Mesodermal cell (in vitro differentiated cells): ENCODE measurements around the gene PNKD.
"Not testable (repeated sequence)": the region's sequence is repeated elsewhere in the genome, so short reads cannot be mapped to it uniquely, and the experiment has no call there.

Experiments used
- H3K27ac ChIP-seq: 2 replicates; pipeline ENCODE4 v1.7.0; 2013; ENCODE audit warnings: mild to moderate bottlenecking, low read depth, low read length, moderate library complexity; ENCODE audit not compliant: severe bottlenecking
- H3K36me3 ChIP-seq: 2 replicates; pipeline ENCODE4 v1.7.1; 2013; ENCODE audit warnings: mild to moderate bottlenecking, low read length, moderate library complexity; ENCODE audit not compliant: control insufficient read depth, insufficient read depth
- H3K4me1 ChIP-seq: one replicate; pipeline ENCODE4 v1.7.1; 2013; ENCODE audit warnings: mild to moderate bottlenecking, low read length; ENCODE audit not compliant: insufficient read depth, control insufficient read depth, poor library complexity, severe bottlenecking
- H3K4me3 ChIP-seq: 2 replicates; pipeline ENCODE4 v1.7.0; 2013; ENCODE audit warnings: low read length, control low read depth, mild to moderate bottlenecking; ENCODE audit not compliant: insufficient read depth, poor library complexity, severe bottlenecking; ENCODE audit errors: extremely low read depth
- H3K9me3 ChIP-seq: 2 replicates; pipeline ENCODE4 v1.7.1; 2013; ENCODE audit warnings: mild to moderate bottlenecking, low read length, moderate library complexity; ENCODE audit not compliant: control insufficient read depth
- WGBS, 2 experiments: methylation state at CpG; one replicate each; pipeline ENCODE4 v1.1.5; 2013; ENCODE audit warnings: missing lambda C conversion rate in 2 of 2; ENCODE audit not compliant: insufficient coverage in 2 of 2; 5-methylcytosine and 5-hydroxymethylcytosine counted together

Gene PNKD

GRCh38 chr2:218273214-218273907 is 3.0 kb downstream of the PNKD start:
- not testable (repeated sequence) for H3K4me1 ChIP-seq, H3K4me3 ChIP-seq, H3K9me3 ChIP-seq, H3K27ac ChIP-seq
- WGBS, 2 experiments = 93 to 97% methylated on average over 3 to 7 of the region's 8 CpGs
- H3K36me3 ChIP-seq = peaks cover 52% of the 10 kb centered on the region

- peaks cover 57% of the 10 kb centered on the region for H3K36me3 ChIP-seq
- H3K27ac ChIP-seq = no peak overlapping the region
Observed at GRCh38 chr2:218273908-218274249, 3.6 kb downstream of the PNKD start.

GRCh38 chr2:218274586-218274985 is 4.3 kb downstream of the PNKD start:
- no peak overlapping the region for H3K27ac ChIP-seq
- H3K4me1 ChIP-seq = no peaks in the 10 kb centered on the region
- H3K36me3 ChIP-seq = peaks cover 64% of the 10 kb centered on the region
- 100% methylated on average over 1 to 4 of the region's 4 CpGs for WGBS, 2 experiments
- no peak overlapping the region for H3K4me3 ChIP-seq
- H3K9me3 ChIP-seq = no peaks in the 10 kb centered on the region

More at GRCh38 chr2:218273908-218274249, 3.6 kb downstream of the PNKD start:
- H3K4me1 ChIP-seq = no peaks in the 10 kb centered on the region
- no peaks in the 10 kb centered on the region for H3K9me3 ChIP-seq
- no peak overlapping the region for H3K4me3 ChIP-seq
- WGBS, 2 experiments = 100% methylated on average over 2 of the region's 2 CpGs; no CpG with 5 or more reads in 1 of the 2 experiments

GRCh38 chr2:218275371-218276072 is 5.2 kb downstream of the PNKD start:
- Histone ChIP-seq H3K36me3 (peaks cover 73% of the 10 kb centered on the region), H3K9me3 (no peaks in the 10 kb centered on the region), H3K4me1 (no peaks in the 10 kb centered on the region), H3K4me3 (no peak overlapping the region), H3K27ac (no peak overlapping the region)
- WGBS, 2 experiments = 86 to 88% methylated on average over 9 of the region's 9 CpGs

GRCh38 chr2:218276986-218277755 is 6.9 kb downstream of the PNKD start:
- no peak overlapping the region for H3K4me3 ChIP-seq
- peaks cover 81% of the 10 kb centered on the region for H3K36me3 ChIP-seq
- H3K4me1 ChIP-seq = no peaks in the 10 kb centered on the region
- WGBS, 2 experiments = 94% methylated on average over 9 to 12 of the region's 12 CpGs
- H3K27ac ChIP-seq = no peak overlapping the region
- H3K9me3 ChIP-seq = no peaks in the 10 kb centered on the region

GRCh38 chr2:218277921-218278320 is 7.6 kb downstream of the PNKD start:
- Histone ChIP-seq H3K4me1 (peaks cover 5% of the 10 kb centered on the region), H3K36me3 (peaks cover 82% of the 10 kb centered on the region), H3K4me3 (no peak overlapping the region), H3K27ac (no peak overlapping the region), H3K9me3 (no peaks in the 10 kb centered on the region)
- WGBS, 2 experiments = 82 to 88% methylated on average over 6 to 7 of the region's 7 CpGs

GRCh38 chr2:218278531-218279360 is 8.4 kb downstream of the PNKD start:
- H3K27ac ChIP-seq = no peak overlapping the region
- H3K36me3 ChIP-seq = peaks cover 77% of the 10 kb centered on the region
- no peaks in the 10 kb centered on the region for H3K9me3 ChIP-seq
- WGBS, 2 experiments = 92 to 94% methylated on average over 15 of the region's 16 CpGs
- H3K4me3 ChIP-seq = no peak overlapping the region
- peaks cover 5% of the 10 kb centered on the region for H3K4me1 ChIP-seq

- Histone ChIP-seq H3K4me3 (no peak overlapping the region), H3K27ac (no peak overlapping the region), H3K9me3 (no peaks in the 10 kb centered on the region), H3K36me3 (peaks cover 63% of the 10 kb centered on the region), H3K4me1 (peaks cover 16% of the 10 kb centered on the region)
- 90 to 97% methylated on average over 9 to 13 of the region's 14 CpGs for WGBS, 2 experiments
Observed at GRCh38 chr2:218280260-218280870, 10.0 kb downstream of the PNKD start.

GRCh38 chr2:218281449-218281848 is 11.1 kb downstream of the PNKD start:
- Histone ChIP-seq H3K27ac (no peak overlapping the region), H3K4me1 (peaks cover 27% of the 10 kb centered on the region)
- WGBS, 2 experiments = 89 to 90% methylated on average over 3 of the region's 3 CpGs

More at GRCh38 chr2:218281449-218281848, 11.1 kb downstream of the PNKD start:
- no peaks in the 10 kb centered on the region for H3K9me3 ChIP-seq
- no peak overlapping the region for H3K4me3 ChIP-seq
- H3K36me3 ChIP-seq = peaks cover 55% of the 10 kb centered on the region
